ENCODE data around the gene CNIH2. TPM values are rescaled to one million over a fixed set of nuclear protein-coding genes. Genes with fewer than 3 reads are reported as not detected.
A peak's percentile ranks its signal among the peaks of the same experiment; 100 is the strongest.

The CNIH2 gene
- total RNA-seq, 2 experiments from 2014 or later, result 0.96 to 2.0 TPM

DNA sequence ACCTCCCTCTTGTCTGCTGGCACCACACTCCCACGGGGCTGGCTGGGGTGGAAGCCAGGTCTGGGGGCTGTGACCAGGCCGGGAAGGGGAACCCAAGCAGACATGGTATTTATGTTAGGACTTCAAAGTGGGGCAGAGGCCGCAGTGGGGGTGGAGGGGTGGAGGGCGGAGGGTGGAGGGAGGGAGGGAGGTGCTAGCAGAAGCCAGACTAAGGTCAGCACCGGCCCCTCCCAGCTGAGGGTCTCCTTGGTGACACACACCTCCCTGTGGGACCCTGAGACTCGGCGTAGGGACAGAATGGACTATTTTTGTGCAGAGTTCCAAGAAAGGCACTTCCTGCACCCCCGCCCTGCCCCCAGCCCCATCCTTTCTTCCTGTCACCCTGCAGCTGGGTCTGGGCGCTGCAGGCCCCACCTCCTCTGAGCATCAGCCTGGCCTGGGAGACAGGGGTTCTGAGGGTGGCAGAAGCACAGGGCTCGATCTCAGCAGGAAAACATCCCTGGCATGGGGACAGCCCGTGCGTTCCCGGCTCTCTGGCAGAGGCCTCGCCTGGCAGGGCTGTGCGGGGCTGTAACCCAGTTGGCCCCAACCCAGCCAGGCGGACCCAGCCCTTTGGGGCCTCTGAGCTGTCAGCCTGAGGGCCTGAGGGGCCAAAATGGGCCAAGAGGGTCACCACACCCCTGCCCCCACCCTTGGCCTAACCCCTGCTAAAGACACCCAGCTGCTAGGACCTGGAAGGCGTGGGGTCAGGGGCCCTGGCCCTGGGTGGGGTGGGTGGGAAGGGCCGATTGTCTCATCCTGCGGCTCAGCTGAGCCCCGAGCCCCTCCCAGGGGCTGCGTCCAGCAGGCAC, 48.5 kb downstream of the CNIH2 start:
- H3K27ac Mint-ChIP-seq, result peak overlapping the region; percentile 84
- peak; percentile 70 for ATAC-seq

GRCh38 chr11:66327171-66328030, 49.4 kb downstream of the CNIH2 start:
- Mint-ChIP-seq H3K27ac (peak overlapping the region; percentile 79), H3K4me3 (no peak overlapping the region), H3K27me3 (no peaks in the 10 kb centered on the region), H3K9me3 (no peaks in the 10 kb centered on the region), H3K4me1 (ENCODE audit: low read depth) (peaks cover 55% of the 10 kb centered on the region), H3K36me3 (ENCODE audit: low read depth) (no peaks in the 10 kb centered on the region)
- peak; percentile 19 for DNase-seq
- TF ChIP-seq, protein P1, sequence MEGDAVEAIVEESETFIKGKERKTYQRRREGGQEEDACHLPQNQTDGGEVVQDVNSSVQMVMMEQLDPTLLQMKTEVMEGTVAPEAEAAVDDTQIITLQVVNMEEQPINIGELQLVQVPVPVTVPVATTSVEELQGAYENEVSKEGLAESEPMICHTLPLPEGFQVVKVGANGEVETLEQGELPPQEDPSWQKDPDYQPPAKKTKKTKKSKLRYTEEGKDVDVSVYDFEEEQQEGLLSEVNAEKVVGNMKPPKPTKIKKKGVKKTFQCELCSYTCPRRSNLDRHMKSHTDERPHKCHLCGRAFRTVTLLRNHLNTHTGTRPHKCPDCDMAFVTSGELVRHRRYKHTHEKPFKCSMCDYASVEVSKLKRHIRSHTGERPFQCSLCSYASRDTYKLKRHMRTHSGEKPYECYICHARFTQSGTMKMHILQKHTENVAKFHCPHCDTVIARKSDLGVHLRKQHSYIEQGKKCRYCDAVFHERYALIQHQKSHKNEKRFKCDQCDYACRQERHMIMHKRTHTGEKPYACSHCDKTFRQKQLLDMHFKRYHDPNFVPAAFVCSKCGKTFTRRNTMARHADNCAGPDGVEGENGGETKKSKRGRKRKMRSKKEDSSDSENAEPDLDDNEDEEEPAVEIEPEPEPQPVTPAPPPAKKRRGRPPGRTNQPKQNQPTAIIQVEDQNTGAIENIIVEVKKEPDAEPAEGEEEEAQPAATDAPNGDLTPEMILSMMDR (IDR thresholded peaks at IDR 0.05), result no peak
- CTCF ChIA-PET, result interaction anchor here (1.0 to 3.7 kb wide), 7 partner anchors 8 to 61 kb away, joined by 3 to 39 read pairs (median 5); partner anchors contain the start of genes CD248, RIN1 and YIF1A
- ATAC-seq, result no peak
- POLR2A ChIA-PET, result interaction anchor here (0.6 to 2.4 kb wide), 5 partner anchors 8 to 19 kb away, joined by 3 to 21 read pairs (median 7); partner anchors contain the start of genes CD248 and RIN1
- intact Hi-C loops (cut with micrococcal nuclease), result no loop called here

More for the DNA sequence above, 48.5 kb downstream of the CNIH2 start:
- Mint-ChIP-seq H3K27me3 (no peaks in the 10 kb centered on the region), H3K4me1 (ENCODE audit: low read depth) (peaks cover 59% of the 10 kb centered on the region), H3K9me3 (no peaks in the 10 kb centered on the region), H3K36me3 (ENCODE audit: low read depth) (no peaks in the 10 kb centered on the region), H3K4me3 (peak overlapping the region; percentile 15)
- ChIA-PET POLR2A (interaction anchor here (0.6 to 2.4 kb wide), 6 partner anchors 9 to 20 kb away, joined by 3 to 21 read pairs (median 6); partner anchors contain the start of genes CD248 and RIN1), CTCF (interaction anchor here (1.0 to 3.7 kb wide), 8 partner anchors 9 to 62 kb away, joined by 3 to 39 read pairs (median 5); partner anchors contain the start of genes CD248, RIN1 and YIF1A)
- intact Hi-C loops (cut with micrococcal nuclease), result no loop called here
- DNase-seq, result peak; percentile 85
- TF ChIP-seq, protein P1 (IDR thresholded peaks at IDR 0.05), result no peak

- Mint-ChIP-seq H3K9me3 (no peaks in the 10 kb centered on the region), H3K36me3 (ENCODE audit: low read depth) (no peaks in the 10 kb centered on the region), H3K27ac (peak overlapping the region; percentile 79), H3K27me3 (no peaks in the 10 kb centered on the region), H3K4me3 (no peak overlapping the region), H3K4me1 (ENCODE audit: low read depth) (peaks cover 53% of the 10 kb centered on the region)
- ATAC-seq (peak; percentile 40), DNase-seq (peak; percentile 60)
- CTCF ChIA-PET, result no interaction called here
- POLR2A ChIA-PET, result no interaction called here
- intact Hi-C loops (cut with micrococcal nuclease), result no loop called here
- TF ChIP-seq, protein P1 (IDR thresholded peaks at IDR 0.05), result no peak
These were observed 50.0 kb downstream of the CNIH2 start for GRCh38 chr11:66328031-66328301.

GRCh38 chr11:66328302-66329144, 50.5 kb downstream of the CNIH2 start:
- ATAC-seq (peak; percentile 70), DNase-seq (peak; percentile 91)
- Mint-ChIP-seq H3K27me3 (no peaks in the 10 kb centered on the region), H3K9me3 (no peaks in the 10 kb centered on the region), H3K4me1 (ENCODE audit: low read depth) (peaks cover 48% of the 10 kb centered on the region), H3K27ac (peak overlapping the region; percentile 79), H3K4me3 (peak overlapping the region; percentile 44), H3K36me3 (ENCODE audit: low read depth) (no peaks in the 10 kb centered on the region)
- TF ChIP-seq, protein P1 (IDR thresholded peaks at IDR 0.05), result peak; percentile 94
- intact Hi-C loops (cut with micrococcal nuclease), result no loop called here
- CTCF ChIA-PET, result interaction anchor here (0.9 to 8.7 kb wide), 6 partner anchors 11 to 60 kb away, joined by 3 to 133 read pairs (median 4); partner anchors contain the start of genes BRMS1 and CD248
- POLR2A ChIA-PET, result interaction anchor here (0.5 to 0.9 kb wide), 2 partner anchors 11 to 106 kb away, joined by 3 read pairs; no protein-coding TSS in a partner anchor

All from activated CD8-positive, alpha-beta T cell treated with anti-CD3 and anti-CD28 coated beads for 36 hours (primary cell).